ENCODE results near the gene FRAT2.
A peak's percentile ranks its signal among the peaks of the same experiment; 100 is the strongest.

FRAT2 gene

GRCh38 chr10:97320480-97321031, 14.0 kb downstream of the FRAT2 start:
- DNase-seq (ENCODE audit: low read depth): no peak
- TF ChIP-seq POLR2A (IDR thresholded peaks at IDR 0.05; ENCODE audit: extremely low read depth, insufficient read length) (no peak), MYC (IDR thresholded peaks at IDR 0.05; ENCODE audit: low read depth, low read length) (no peak), MAX (IDR thresholded peaks at IDR 0.05; ENCODE audit: low read depth, low read length) (no peak)
- TF ChIP-seq, protein P1, sequence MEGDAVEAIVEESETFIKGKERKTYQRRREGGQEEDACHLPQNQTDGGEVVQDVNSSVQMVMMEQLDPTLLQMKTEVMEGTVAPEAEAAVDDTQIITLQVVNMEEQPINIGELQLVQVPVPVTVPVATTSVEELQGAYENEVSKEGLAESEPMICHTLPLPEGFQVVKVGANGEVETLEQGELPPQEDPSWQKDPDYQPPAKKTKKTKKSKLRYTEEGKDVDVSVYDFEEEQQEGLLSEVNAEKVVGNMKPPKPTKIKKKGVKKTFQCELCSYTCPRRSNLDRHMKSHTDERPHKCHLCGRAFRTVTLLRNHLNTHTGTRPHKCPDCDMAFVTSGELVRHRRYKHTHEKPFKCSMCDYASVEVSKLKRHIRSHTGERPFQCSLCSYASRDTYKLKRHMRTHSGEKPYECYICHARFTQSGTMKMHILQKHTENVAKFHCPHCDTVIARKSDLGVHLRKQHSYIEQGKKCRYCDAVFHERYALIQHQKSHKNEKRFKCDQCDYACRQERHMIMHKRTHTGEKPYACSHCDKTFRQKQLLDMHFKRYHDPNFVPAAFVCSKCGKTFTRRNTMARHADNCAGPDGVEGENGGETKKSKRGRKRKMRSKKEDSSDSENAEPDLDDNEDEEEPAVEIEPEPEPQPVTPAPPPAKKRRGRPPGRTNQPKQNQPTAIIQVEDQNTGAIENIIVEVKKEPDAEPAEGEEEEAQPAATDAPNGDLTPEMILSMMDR (IDR thresholded peaks at IDR 0.05; ENCODE audit: low read depth, low read length): no peak
- peak overlapping the region; percentile 63 for H3K4me3 ChIP-seq (ENCODE audit: low read depth, low read length)

DNA sequence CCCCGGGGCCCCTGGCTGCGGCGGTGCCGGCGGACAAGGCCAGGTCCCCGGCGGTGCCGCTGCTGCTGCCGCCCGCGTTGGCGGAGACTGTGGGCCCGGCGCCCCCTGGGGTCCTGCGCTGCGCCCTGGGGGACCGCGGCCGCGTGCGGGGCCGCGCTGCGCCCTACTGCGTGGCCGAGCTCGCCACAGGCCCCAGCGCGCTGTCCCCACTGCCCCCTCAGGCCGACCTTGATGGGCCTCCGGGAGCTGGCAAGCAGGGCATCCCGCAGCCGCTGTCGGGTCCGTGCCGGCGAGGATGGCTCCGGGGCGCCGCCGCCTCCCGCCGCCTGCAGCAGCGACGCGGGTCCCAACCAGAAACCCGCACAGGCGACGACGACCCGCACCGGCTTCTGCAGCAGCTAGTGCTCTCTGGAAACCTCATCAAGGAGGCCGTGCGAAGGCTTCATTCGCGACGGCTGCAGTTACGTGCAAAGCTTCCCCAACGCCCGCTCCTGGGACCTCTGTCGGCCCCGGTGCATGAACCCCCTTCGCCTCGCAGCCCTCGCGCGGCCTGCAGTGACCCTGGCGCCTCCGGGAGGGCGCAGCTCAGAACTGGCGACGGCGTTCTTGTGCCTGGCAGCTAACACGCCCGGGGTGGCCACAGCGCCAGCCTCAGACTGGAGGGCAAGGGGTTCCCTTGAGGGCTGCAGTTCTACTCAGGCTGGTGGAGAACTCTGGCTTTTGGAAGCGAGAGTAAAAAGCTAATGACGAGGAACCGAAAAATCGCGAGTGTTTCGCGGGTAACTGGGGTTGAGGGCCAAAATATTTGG, 14.7 kb downstream of the FRAT2 start:
- peak overlapping the region; percentile 63 for H3K4me3 ChIP-seq (ENCODE audit: low read depth, low read length)
- peak; percentile 91 for DNase-seq (ENCODE audit: low read depth)
- no peak for TF ChIP-seq MAX (IDR thresholded peaks at IDR 0.05; ENCODE audit: low read depth, low read length)
- TF ChIP-seq MYC (IDR thresholded peaks at IDR 0.05; ENCODE audit: low read depth, low read length): 0 out of 2 replicates have a peak, but pooled peaks have one; percentile 3
- TF ChIP-seq, protein P1 (IDR thresholded peaks at IDR 0.05; ENCODE audit: low read depth, low read length): peak; percentile 12
- peak; percentile 13 for TF ChIP-seq POLR2A (IDR thresholded peaks at IDR 0.05; ENCODE audit: extremely low read depth, insufficient read length)

- TF ChIP-seq, protein P1 (IDR thresholded peaks at IDR 0.05; ENCODE audit: low read depth, low read length): no peak
- peak; percentile 48; the same call in 1 of the 2 replicates for TF ChIP-seq MAX (IDR thresholded peaks at IDR 0.05; ENCODE audit: low read depth, low read length)
- TF ChIP-seq MYC (IDR thresholded peaks at IDR 0.05; ENCODE audit: low read depth, low read length): peak; percentile 12; the same call in 1 of the 2 replicates
- TF ChIP-seq POLR2A (IDR thresholded peaks at IDR 0.05; ENCODE audit: extremely low read depth, insufficient read length): peak; percentile 59
- DNase-seq (ENCODE audit: low read depth): peak; percentile 92
- H3K4me3 ChIP-seq (ENCODE audit: low read depth, low read length): peak within 1 kb of the TSS; percentile 88
Measured at GRCh38 chr10:97318772-97319651, 15.5 kb downstream of the FRAT2 start, which contains the start of gene FRAT1. Gene FRAT1 (plus strand): TSS chr10:97319271. CDS start chr10:97319454, 183 bp downstream.

GRCh38 chr10:97314671-97315070, 19.9 kb downstream of the FRAT2 start:
- no peak for DNase-seq (ENCODE audit: low read depth)
- no peak for TF ChIP-seq MAX (IDR thresholded peaks at IDR 0.05; ENCODE audit: low read depth, low read length)
- no peak for TF ChIP-seq MYC (IDR thresholded peaks at IDR 0.05; ENCODE audit: low read depth, low read length)
- TF ChIP-seq, protein P1 (IDR thresholded peaks at IDR 0.05; ENCODE audit: low read depth, low read length): no peak
- TF ChIP-seq POLR2A (IDR thresholded peaks at IDR 0.05; ENCODE audit: extremely low read depth, insufficient read length): no peak
- no peak overlapping the region for H3K4me3 ChIP-seq (ENCODE audit: low read depth, low read length)

- H3K4me3 ChIP-seq (ENCODE audit: low read depth, low read length): no peak overlapping the region
- TF ChIP-seq, protein P1 (IDR thresholded peaks at IDR 0.05; ENCODE audit: low read depth, low read length): no peak
- TF ChIP-seq MAX (IDR thresholded peaks at IDR 0.05; ENCODE audit: low read depth, low read length) (no peak), MYC (IDR thresholded peaks at IDR 0.05; ENCODE audit: low read depth, low read length) (no peak), POLR2A (IDR thresholded peaks at IDR 0.05; ENCODE audit: extremely low read depth, insufficient read length) (no peak)
- DNase-seq (ENCODE audit: low read depth): no peak
Measured at GRCh38 chr10:97312897-97313296, 21.6 kb downstream of the FRAT2 start.
